Upper lobe of left lung (tissue), 4 donors: ENCODE measurements around the gene TEX19.

ENCODE experiments used
- CTCF ChIP-seq, 6 experiments: fragments of 450-650 bp in 4 of 6; fragments of 200-600 bp in 2 of 6; sonication (generic) in 2 of 6; IDR thresholded peaks; one replicate each; pipeline ENCODE4 v1.5.1; 2016 to 2019; ENCODE audit warnings: antibody characterized with exemption in 6 of 6
- POLR2A ChIP-seq, 4 donors: fragments of 450-650 bp; IDR thresholded peaks; one replicate each; pipeline ENCODE4 v1.5.1; 2016 to 2017; ENCODE audit warnings: antibody characterized with exemption in 4 of 4, mild to moderate bottlenecking in 2 of 4

- no peak for TF ChIP-seq CTCF (IDR thresholded peaks at IDR 0.05)
- TF ChIP-seq POLR2A (IDR thresholded peaks at IDR 0.05): no peak
These were observed 12.5 kb downstream of the TEX19 start, which contains the start of gene UTS2R for GRCh38 chr17:82371333-82372248.
